Effector memory CD4-positive, alpha-beta T cell (primary cell): Measurements from ENCODE around the gene TM6SF1.
A peak's percentile ranks its signal among the peaks of the same experiment; 100 is the strongest.
"Not testable (repeated sequence)": the region's sequence is repeated elsewhere in the genome, so short reads cannot be mapped to it uniquely, and the experiment has no call there.

ENCODE experiments used
- DNase-seq, 3 donors: peaks; one replicate each; pipeline ENCODE4 v3.0.0-alpha.2; 2020
- H3K27ac ChIP-seq: 2 replicates; pipeline ENCODE4 v1.7.0; 2013; ENCODE audit warnings: mild to moderate bottlenecking, low read length, moderate library complexity; ENCODE audit not compliant: insufficient read depth, poor library complexity, severe bottlenecking
- H3K27me3 ChIP-seq: replicated peaks from 2 replicates; pipeline ENCODE4 v1.7.0; 2013; ENCODE audit warnings: mild to moderate bottlenecking, low read length; ENCODE audit not compliant: insufficient read depth, control insufficient read depth, poor library complexity, severe bottlenecking
- H3K36me3 ChIP-seq: 2 replicates; pipeline ENCODE4 v1.7.0; 2013; ENCODE audit warnings: mild to moderate bottlenecking, low read length, moderate library complexity; ENCODE audit not compliant: control insufficient read depth, insufficient read depth
- H3K4me1 ChIP-seq: 2 replicates; pipeline ENCODE4 v1.7.0; 2013; ENCODE audit warnings: low read length, mild to moderate bottlenecking; ENCODE audit not compliant: control insufficient read depth, insufficient read depth, poor library complexity, severe bottlenecking
- H3K4me3 ChIP-seq: 2 replicates; pipeline ENCODE4 v1.7.0; 2013; ENCODE audit warnings: low read length, low read depth, mild to moderate bottlenecking; ENCODE audit not compliant: insufficient read depth, poor library complexity, severe bottlenecking
- H3K9me3 ChIP-seq: 2 replicates; pipeline ENCODE4 v1.7.0; 2013; ENCODE audit warnings: mild to moderate bottlenecking, low read length, moderate library complexity; ENCODE audit not compliant: control insufficient read depth

Gene TM6SF1

GRCh38 chr15:83067638-83067962, 39.8 kb upstream of the TM6SF1 start:
- H3K27ac ChIP-seq, result peak overlapping the region; percentile 72
- peaks cover 6% of the 10 kb centered on the region for H3K4me1 ChIP-seq
- no peaks in the 10 kb centered on the region for H3K36me3 ChIP-seq
- peak overlapping the region; percentile 92 for H3K4me3 ChIP-seq
- H3K9me3 ChIP-seq, result no peaks in the 10 kb centered on the region
- no peaks in the 10 kb centered on the region for H3K27me3 ChIP-seq
- DNase-seq, result no peak

- DNase-seq, result no peak
- no peaks in the 10 kb centered on the region for H3K9me3 ChIP-seq
- peaks cover 6% of the 10 kb centered on the region for H3K4me1 ChIP-seq
- no peaks in the 10 kb centered on the region for H3K27me3 ChIP-seq
- H3K4me3 ChIP-seq, result peak overlapping the region; percentile 92
- H3K27ac ChIP-seq, result no peak overlapping the region
- H3K36me3 ChIP-seq, result no peaks in the 10 kb centered on the region
Observed at GRCh38 chr15:83068054-83068453, 39.4 kb upstream of the TM6SF1 start.

GRCh38 chr15:83069211-83069642, 38.2 kb upstream of the TM6SF1 start:
- H3K36me3 ChIP-seq, H3K9me3 ChIP-seq, H3K4me1 ChIP-seq, H3K27ac ChIP-seq, H3K27me3 ChIP-seq, H3K4me3 ChIP-seq: not testable (repeated sequence)
- peak; percentile 11 to 39 (median 32) for DNase-seq

GRCh38 chr15:83077491-83078230, 29.8 kb upstream of the TM6SF1 start:
- H3K9me3 ChIP-seq, result no peaks in the 10 kb centered on the region
- H3K36me3 ChIP-seq, result no peaks in the 10 kb centered on the region
- no peaks in the 10 kb centered on the region for H3K4me1 ChIP-seq
- H3K27ac ChIP-seq, result no peak overlapping the region
- H3K4me3 ChIP-seq, result no peak overlapping the region
- DNase-seq, result no peak
- H3K27me3 ChIP-seq, result no peaks in the 10 kb centered on the region

- Histone ChIP-seq H3K36me3 (no peaks in the 10 kb centered on the region), H3K27me3 (no peaks in the 10 kb centered on the region), H3K9me3 (no peaks in the 10 kb centered on the region), H3K4me3 (no peak overlapping the region), H3K4me1 (no peaks in the 10 kb centered on the region), H3K27ac (no peak overlapping the region)
- no peak for DNase-seq
Observed at GRCh38 chr15:83078712-83079111, 28.7 kb upstream of the TM6SF1 start.

- Histone ChIP-seq H3K9me3 (no peaks in the 10 kb centered on the region), H3K27ac (no peak overlapping the region), H3K27me3 (no peaks in the 10 kb centered on the region), H3K36me3 (no peaks in the 10 kb centered on the region), H3K4me3 (no peak overlapping the region), H3K4me1 (no peaks in the 10 kb centered on the region)
- no peak for DNase-seq
Observed at GRCh38 chr15:83081256-83082014, 26.0 kb upstream of the TM6SF1 start.

- no peaks in the 10 kb centered on the region for H3K36me3 ChIP-seq
- no peak overlapping the region for H3K4me3 ChIP-seq
- no peaks in the 10 kb centered on the region for H3K4me1 ChIP-seq
- no peak overlapping the region for H3K27ac ChIP-seq
- H3K27me3 ChIP-seq, result no peaks in the 10 kb centered on the region
- no peak for DNase-seq
- H3K9me3 ChIP-seq, result no peaks in the 10 kb centered on the region
Observed at GRCh38 chr15:83082730-83083386, 24.6 kb upstream of the TM6SF1 start.

GRCh38 chr15:83085461-83085860, 22.0 kb upstream of the TM6SF1 start:
- H3K9me3 ChIP-seq, H3K27me3 ChIP-seq, H3K27ac ChIP-seq, H3K4me3 ChIP-seq, DNase-seq, H3K4me1 ChIP-seq, H3K36me3 ChIP-seq: not testable (repeated sequence)

GRCh38 chr15:83085864-83086552, 21.4 kb upstream of the TM6SF1 start:
- H3K4me1 ChIP-seq, H3K4me3 ChIP-seq, H3K36me3 ChIP-seq, DNase-seq, H3K27me3 ChIP-seq, H3K27ac ChIP-seq, H3K9me3 ChIP-seq: not testable (repeated sequence)
